NCI-H524 treated with DMSO at 0.1 percent for 48 hours (cell line): ENCODE results near the gene RAB27B.
"Not testable (repeated sequence)": the region's sequence is repeated elsewhere in the genome, so short reads cannot be mapped to it uniquely, and the experiment has no call there.

ENCODE experiments used
- DNase-seq: peaks from one replicate; lab custom pipeline; 2025; lab: John Stamatoyannopoulos, UW

Gene RAB27B

GRCh38 chr18:54828281-54828881, at the start of gene RAB27B:
TSS of gene RAB27B (plus strand) at chr18:54828477. CDS start at chr18:54877586, 49,109 bp downstream.
- peak; percentile 31 for DNase-seq

GRCh38 chr18:54780285-54780861, 47.9 kb upstream of the RAB27B start:
- DNase-seq, result no peak

GRCh38 chr18:54780970-54781369, 47.3 kb upstream of the RAB27B start:
- DNase-seq, result no peak

GRCh38 chr18:54783139-54783538, 45.1 kb upstream of the RAB27B start:
- no peak for DNase-seq

GRCh38 chr18:54786206-54786605, 42.1 kb upstream of the RAB27B start:
- no peak for DNase-seq

GRCh38 chr18:54787121-54787520, 41.2 kb upstream of the RAB27B start:
- no peak for DNase-seq

GRCh38 chr18:54787616-54788015, 40.7 kb upstream of the RAB27B start:
- no peak for DNase-seq

GRCh38 chr18:54790109-54790508, 38.2 kb upstream of the RAB27B start:
- DNase-seq, result no peak

GRCh38 chr18:54791657-54792056, 36.6 kb upstream of the RAB27B start:
- no peak for DNase-seq

GRCh38 chr18:54792079-54792478, 36.2 kb upstream of the RAB27B start:
- no peak for DNase-seq

- DNase-seq, result no peak
Measured at GRCh38 chr18:54794823-54795222, 33.5 kb upstream of the RAB27B start.

- DNase-seq, result no peak
Measured at GRCh38 chr18:54798186-54798585, 30.1 kb upstream of the RAB27B start.

- DNase-seq, result no peak
Measured at GRCh38 chr18:54801374-54801773, 26.9 kb upstream of the RAB27B start.

- DNase-seq, result no peak
Measured at GRCh38 chr18:54802178-54802577, 26.1 kb upstream of the RAB27B start.

GRCh38 chr18:54802686-54803395, 25.4 kb upstream of the RAB27B start:
- DNase-seq, result no peak

- no peak for DNase-seq
Measured at GRCh38 chr18:54805571-54806334, 22.5 kb upstream of the RAB27B start.

GRCh38 chr18:54806526-54806925, 21.8 kb upstream of the RAB27B start:
- no peak for DNase-seq

- no peak for DNase-seq
Measured at GRCh38 chr18:54807303-54807702, 21.0 kb upstream of the RAB27B start.

GRCh38 chr18:54810662-54811061, 17.6 kb upstream of the RAB27B start:
- not testable (repeated sequence) for DNase-seq

- no peak for DNase-seq
Measured at GRCh38 chr18:54812885-54813284, 15.4 kb upstream of the RAB27B start.

GRCh38 chr18:54813305-54813704, 15.0 kb upstream of the RAB27B start:
- DNase-seq, result no peak

GRCh38 chr18:54813977-54814565, 14.2 kb upstream of the RAB27B start:
- DNase-seq, result no peak
